Kidney (tissue), 14 donors: ENCODE measurements around the gene C1QL1. TPM values are rescaled to one million over a fixed set of nuclear protein-coding genes. Genes with fewer than 3 reads are reported as not detected.
A peak's percentile ranks its signal among the peaks of the same experiment; 100 is the strongest.

ENCODE experiments used
- DNase-seq, 5 donors: peaks; one replicate each; pipeline ENCODE4 v3.0.0-alpha.2; 2013 to 2020
- FAIRE-seq: peaks from 2 replicates; lab custom pipeline; 2012; peaks lifted over from hg19 to GRCh38; lab: Jason Lieb, UNC
- H3K27ac ChIP-seq, 2 donors: one replicate each; pipeline ENCODE4 v1.7.0; 2013; ENCODE audit warnings: low read depth in 2 of 2, low read length in 2 of 2, inconsistent platforms in 1 of 2
- H3K27me3 ChIP-seq: one replicate; pipeline ENCODE4 v1.7.1; 2013; ENCODE audit warnings: low read length, inconsistent platforms; ENCODE audit not compliant: control insufficient read depth, insufficient read depth
- H3K36me3 ChIP-seq, 3 donors: one replicate each; pipeline versions ENCODE4 v1.7.0 to v1.7.1; 2013; ENCODE audit warnings: low read length in 3 of 3, control low read depth in 1 of 3, inconsistent platforms in 1 of 3; ENCODE audit not compliant: insufficient read depth in 3 of 3, control insufficient read depth in 2 of 3
- H3K4me1 ChIP-seq, 3 donors: one replicate each; pipeline versions ENCODE4 v1.7.0 to v1.7.1; 2013; ENCODE audit warnings: low read length in 3 of 3, inconsistent platforms in 1 of 3, low read depth in 1 of 3; ENCODE audit not compliant: control insufficient read depth in 2 of 3, insufficient read depth in 2 of 3
- H3K4me3 ChIP-seq, 3 donors: one replicate each; pipeline versions ENCODE4 v1.7.0 to v1.8.1; 2013; ENCODE audit warnings: low read length in 3 of 3, control low read depth in 1 of 3, inconsistent platforms in 1 of 3
- H3K9ac ChIP-seq, 3 donors: one replicate each; pipeline versions ENCODE4 v1.7.0 to v1.7.1; 2013; ENCODE audit warnings: low read length in 3 of 3, control low read depth in 1 of 3, inconsistent platforms in 1 of 3
- H3K9me3 ChIP-seq, 3 donors: one replicate each; pipeline versions ENCODE4 v1.7.0 to v1.7.1; 2013; ENCODE audit warnings: low read length in 3 of 3, control low read depth in 1 of 3, inconsistent platforms in 1 of 3; ENCODE audit not compliant: control insufficient read depth in 2 of 3, insufficient read depth in 1 of 3
- intact Hi-C: fragments of 100-400 bp; cut with DNase I; formaldehyde crosslinking; loops from one replicate; pipeline ENCODE4 v1.11.1; 2022
- polyA plus RNA-seq: library from polyadenylated mRNA; stranded (reverse); fragments of 350-450 nt; fragmentation: Illumina TruSeq; extraction: RNeasy Lipid Tissue Mini Kit (QIAGEN cat#74804); gene quantifications from one replicate; pipeline ENCODE4 v1.2.3, GENCODE V29; 2014; ENCODE audit warnings: low read depth, low replicate concordance; ENCODE audit not compliant: insufficient read depth
- total RNA-seq: library from RNA; stranded (reverse); fragmentation: NEBNext Ultra II Directional; extraction: Animal tissue kit (Norgen Biotek cat#: 25700); gene quantifications from one replicate; pipeline ENCODE4 v1.2.1, GENCODE V29; 2021
- TF ChIP-seq, protein P1 (sequence below): IDR thresholded peaks from 3 replicates; pipeline ENCODE4 v1.5.1; 2012; ENCODE audit warnings: mild to moderate bottlenecking, moderate library complexity, borderline replicate concordance; ENCODE audit not compliant: insufficient read depth; ENCODE audit errors: extremely low read depth
- donor health status: control.
- donor health status: control.
- donor health status: control.
- donor health status: control.
- donor health status: control.
- donor health status: DM: yes; HTN: yes; CAD: no.
- donor health status: Normal renal cell carcinoma (clear cell type).

C1QL1 gene
- total and polyA plus RNA-seq, 2 donors from 2014 or later = 0.76 to 25.4 TPM

DNA sequence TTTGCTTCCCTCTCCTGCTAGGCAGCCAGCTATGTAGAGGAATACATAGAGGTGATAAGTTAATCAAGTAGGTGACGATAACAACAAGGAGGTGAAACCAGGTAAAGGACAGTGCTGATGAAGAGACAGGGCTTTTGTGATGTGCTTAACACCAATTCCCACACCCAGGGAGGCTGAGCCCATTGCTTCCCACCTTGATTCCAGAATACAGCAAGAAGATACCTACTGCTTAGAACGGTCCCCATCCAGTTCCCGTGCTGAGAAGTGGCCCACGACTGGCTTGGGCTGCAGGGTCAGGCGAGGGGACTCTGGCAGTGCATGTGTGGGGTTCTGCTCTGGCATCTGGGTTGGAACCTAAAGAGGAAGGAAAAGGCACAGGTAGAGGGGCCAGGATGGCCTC, 36.7 kb downstream of the C1QL1 start:
- TF ChIP-seq, protein P1, sequence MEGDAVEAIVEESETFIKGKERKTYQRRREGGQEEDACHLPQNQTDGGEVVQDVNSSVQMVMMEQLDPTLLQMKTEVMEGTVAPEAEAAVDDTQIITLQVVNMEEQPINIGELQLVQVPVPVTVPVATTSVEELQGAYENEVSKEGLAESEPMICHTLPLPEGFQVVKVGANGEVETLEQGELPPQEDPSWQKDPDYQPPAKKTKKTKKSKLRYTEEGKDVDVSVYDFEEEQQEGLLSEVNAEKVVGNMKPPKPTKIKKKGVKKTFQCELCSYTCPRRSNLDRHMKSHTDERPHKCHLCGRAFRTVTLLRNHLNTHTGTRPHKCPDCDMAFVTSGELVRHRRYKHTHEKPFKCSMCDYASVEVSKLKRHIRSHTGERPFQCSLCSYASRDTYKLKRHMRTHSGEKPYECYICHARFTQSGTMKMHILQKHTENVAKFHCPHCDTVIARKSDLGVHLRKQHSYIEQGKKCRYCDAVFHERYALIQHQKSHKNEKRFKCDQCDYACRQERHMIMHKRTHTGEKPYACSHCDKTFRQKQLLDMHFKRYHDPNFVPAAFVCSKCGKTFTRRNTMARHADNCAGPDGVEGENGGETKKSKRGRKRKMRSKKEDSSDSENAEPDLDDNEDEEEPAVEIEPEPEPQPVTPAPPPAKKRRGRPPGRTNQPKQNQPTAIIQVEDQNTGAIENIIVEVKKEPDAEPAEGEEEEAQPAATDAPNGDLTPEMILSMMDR = no peak
- Histone ChIP-seq H3K4me3 (no peak overlapping the region), H3K9me3 (no peaks in the 10 kb centered on the region), H3K27me3 (no peaks in the 10 kb centered on the region), H3K4me1 (no peaks in the 10 kb centered on the region), H3K9ac (no peak overlapping the region), H3K36me3 (no peaks in the 10 kb centered on the region), H3K27ac (no peak overlapping the region)
- intact Hi-C loops = no loop called here
- FAIRE-seq (no peak), DNase-seq (peak in 1 of 5 donors; percentile 33)

GRCh38 chr17:44930667-44931066, 37.4 kb downstream of the C1QL1 start:
- TF ChIP-seq, protein P1 = no peak
- Histone ChIP-seq H3K4me1 (no peaks in the 10 kb centered on the region), H3K4me3 (no peak overlapping the region), H3K9me3 (no peaks in the 10 kb centered on the region), H3K27me3 (no peaks in the 10 kb centered on the region), H3K9ac (no peak overlapping the region), H3K27ac (no peak overlapping the region), H3K36me3 (no peaks in the 10 kb centered on the region)
- no peak for FAIRE-seq
- DNase-seq = peak in 1 of 5 donors; percentile 22
- intact Hi-C loops = no loop called here

- no peaks in the 10 kb centered on the region for H3K36me3 ChIP-seq
- H3K27ac ChIP-seq = no peak overlapping the region
- intact Hi-C loops = loop anchor here (10.0 kb wide), 1 partner anchor 186 kb away; no protein-coding TSS in a partner anchor
- H3K4me1 ChIP-seq = no peaks in the 10 kb centered on the region
- peak in 2 of 5 donors; percentile 25 to 33 for DNase-seq
- no peak overlapping the region for H3K9ac ChIP-seq
- no peak for FAIRE-seq
- H3K27me3 ChIP-seq = no peaks in the 10 kb centered on the region
- TF ChIP-seq, protein P1 = no peak
- no peak overlapping the region for H3K4me3 ChIP-seq
- H3K9me3 ChIP-seq = no peaks in the 10 kb centered on the region
Measured at GRCh38 chr17:44928950-44929720, 39.0 kb downstream of the C1QL1 start.
